Keratinocyte (primary cell): ENCODE measurements around the gene CDCP1. TPM values are rescaled to one million over a fixed set of nuclear protein-coding genes. Genes with fewer than 3 reads are reported as not detected.

Experiments
- DNase-seq: peaks from one replicate; pipeline ENCODE4 v3.0.0-alpha.2; 2011; ENCODE audit warnings: low read depth, missing footprints, low spot score
- FAIRE-seq: peaks from 2 replicates; lab custom pipeline; 2011; peaks lifted over from hg19 to GRCh38; lab: Jason Lieb, UNC
- H2AFZ ChIP-seq: 2 replicates; pipeline ENCODE4 v1.6.0; 2012; ENCODE audit warnings: low read length, control low read depth, inconsistent platforms; ENCODE audit not compliant: control insufficient read depth
- H3K27ac ChIP-seq: 2 replicates; pipeline ENCODE4 v1.5.1; 2011; ENCODE audit warnings: low read length; ENCODE audit not compliant: control insufficient read depth, insufficient read depth
- H3K27me3 ChIP-seq: 3 replicates; pipeline ENCODE4 v1.6.0; 2011; ENCODE audit warnings: low read length; ENCODE audit not compliant: control insufficient read depth, insufficient read depth; ENCODE audit errors: extremely low read depth
- H3K36me3 ChIP-seq, 2 experiments: 2 replicates in 1 of 2; 3 replicates in 1 of 2; pipeline ENCODE4 v1.5.1; 2011; ENCODE audit warnings: low read length in 2 of 2, mild to moderate bottlenecking in 1 of 2; ENCODE audit not compliant: control insufficient read depth in 2 of 2, insufficient read depth in 2 of 2; ENCODE audit errors: extremely low read depth in 1 of 2
- H3K4me1 ChIP-seq: 3 replicates; pipeline ENCODE4 v1.5.1; 2011; ENCODE audit warnings: low read length; ENCODE audit not compliant: control insufficient read depth, insufficient read depth; ENCODE audit errors: extremely low read depth
- H3K4me2 ChIP-seq: 3 replicates; pipeline ENCODE4 v1.6.0; 2011; ENCODE audit warnings: low read depth, low read length; ENCODE audit not compliant: control insufficient read depth, insufficient read depth; ENCODE audit errors: extremely low read depth
- H3K4me3 ChIP-seq, 3 experiments: fragments of 200-600 bp in 1 of 3; sonication (generic) in 1 of 3; 2 replicates in 2 of 3; 3 replicates in 1 of 3; pipeline ENCODE4 v1.5.1; 2011 to 2016; ENCODE audit warnings: low read length in 3 of 3, mild to moderate bottlenecking in 3 of 3, control low read depth in 2 of 3, inconsistent platforms in 1 of 3, low read depth in 1 of 3, mixed read lengths in 1 of 3, mixed run types in 1 of 3, moderate library complexity in 1 of 3; ENCODE audit not compliant: control insufficient read depth in 2 of 3, insufficient read depth in 2 of 3; ENCODE audit errors: extremely low read depth in 1 of 3
- H3K79me2 ChIP-seq: 2 replicates; pipeline ENCODE4 v1.6.0; 2012; ENCODE audit warnings: low read length; ENCODE audit not compliant: control insufficient read depth, insufficient read depth
- H3K9ac ChIP-seq: 3 replicates; pipeline ENCODE4 v1.6.0; 2011; ENCODE audit warnings: low read length; ENCODE audit not compliant: control insufficient read depth, insufficient read depth; ENCODE audit errors: extremely low read depth
- H3K9me1 ChIP-seq: 3 replicates; pipeline ENCODE4 v1.6.0; 2011; ENCODE audit warnings: low read length; ENCODE audit not compliant: control insufficient read depth, insufficient read depth; ENCODE audit errors: extremely low read depth
- H3K9me3 ChIP-seq: 2 replicates; pipeline ENCODE4 v1.5.1; 2012; ENCODE audit warnings: low read depth, low read length; ENCODE audit not compliant: control insufficient read depth
- H4K20me1 ChIP-seq: 3 replicates; pipeline ENCODE4 v1.6.0; 2011; ENCODE audit warnings: low read length; ENCODE audit not compliant: control insufficient read depth, insufficient read depth; ENCODE audit errors: extremely low read depth
- EZH2 ChIP-seq: IDR thresholded peaks from one replicate; pipeline ENCODE4 v1.6.1; 2012; ENCODE audit warnings: inconsistent platforms, mild to moderate bottlenecking, low read length, moderate library complexity
- dilution Hi-C: fragments of 300-500 bp; cut with MboI; formaldehyde crosslinking; loops from one replicate; pipeline ENCODE4 v1.7.0; 2020; ENCODE audit warnings: low sequenced_read_pairs; ENCODE audit not compliant: extremely low pct_ligation_motif_present
- polyA minus RNA-seq, 3 experiments: library from RNA; depleted of rRNA, polyadenylated mRNA; stranded (reverse); fragments of >200 nt; gene quantifications; 1 replicate in 1 of 3; 2 replicates in 1 of 3; 3 replicates in 1 of 3; pipeline ENCODE4 v1.2.3, GENCODE V29; 2011
- polyA plus RNA-seq, 5 experiments: library from polyadenylated mRNA; depleted of rRNA in 3 of 5; stranded (reverse) in 3 of 5; stranded (forward) in 1 of 5; unstranded in 1 of 5; fragments of >200 nt; gene quantifications; 1 replicate in 1 of 5; 2 replicates in 3 of 5; 3 replicates in 1 of 5; pipeline versions ENCODE4 v1.2.1 to v1.2.3, GENCODE V29; 2011 to 2012; ENCODE audit warnings: missing spikeins in 2 of 5, low read depth in 1 of 5, low replicate concordance in 1 of 5
- TF ChIP-seq, protein P1 (sequence below), 3 experiments: IDR thresholded peaks in 1 of 3; conservative IDR thresholded peaks in 1 of 3; optimal IDR thresholded peaks in 1 of 3; 2 replicates in 2 of 3; 3 replicates in 1 of 3; pipeline versions ENCODE3 to v1.5.1; 2011; ENCODE audit warnings: low read length in 3 of 3, mild to moderate bottlenecking in 3 of 3, moderate library complexity in 2 of 3, control low read depth in 1 of 3, inconsistent platforms in 1 of 3; ENCODE audit not compliant: insufficient read depth in 2 of 3; ENCODE audit errors: extremely low read depth in 1 of 3

Gene CDCP1, protein sequence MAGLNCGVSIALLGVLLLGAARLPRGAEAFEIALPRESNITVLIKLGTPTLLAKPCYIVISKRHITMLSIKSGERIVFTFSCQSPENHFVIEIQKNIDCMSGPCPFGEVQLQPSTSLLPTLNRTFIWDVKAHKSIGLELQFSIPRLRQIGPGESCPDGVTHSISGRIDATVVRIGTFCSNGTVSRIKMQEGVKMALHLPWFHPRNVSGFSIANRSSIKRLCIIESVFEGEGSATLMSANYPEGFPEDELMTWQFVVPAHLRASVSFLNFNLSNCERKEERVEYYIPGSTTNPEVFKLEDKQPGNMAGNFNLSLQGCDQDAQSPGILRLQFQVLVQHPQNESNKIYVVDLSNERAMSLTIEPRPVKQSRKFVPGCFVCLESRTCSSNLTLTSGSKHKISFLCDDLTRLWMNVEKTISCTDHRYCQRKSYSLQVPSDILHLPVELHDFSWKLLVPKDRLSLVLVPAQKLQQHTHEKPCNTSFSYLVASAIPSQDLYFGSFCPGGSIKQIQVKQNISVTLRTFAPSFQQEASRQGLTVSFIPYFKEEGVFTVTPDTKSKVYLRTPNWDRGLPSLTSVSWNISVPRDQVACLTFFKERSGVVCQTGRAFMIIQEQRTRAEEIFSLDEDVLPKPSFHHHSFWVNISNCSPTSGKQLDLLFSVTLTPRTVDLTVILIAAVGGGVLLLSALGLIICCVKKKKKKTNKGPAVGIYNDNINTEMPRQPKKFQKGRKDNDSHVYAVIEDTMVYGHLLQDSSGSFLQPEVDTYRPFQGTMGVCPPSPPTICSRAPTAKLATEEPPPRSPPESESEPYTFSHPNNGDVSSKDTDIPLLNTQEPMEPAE
- polyA plus RNA-seq (71.0 to 171 TPM (median 85.8 TPM) in 3 replicates), polyA minus RNA-seq (124 to 419 TPM (median 165 TPM) in 3 replicates)
- 25.6 TPM for polyA plus RNA-seq (2011; ENCODE audit: low read depth)
- 94.9 and 114 TPM in 2 replicates for polyA plus RNA-seq (2011; cell fraction: cytosol; rRNA removed)
- polyA plus RNA-seq (2011; cell fraction: nucleus; rRNA removed) = 289 and 310 TPM in 2 replicates
- 62.4 and 123 TPM in 2 replicates for polyA plus RNA-seq (2012; ENCODE audit: low replicate concordance)
- 129 TPM for polyA minus RNA-seq (2011; cell fraction: cytosol; rRNA and poly(A)+ RNA removed)
- 264 and 415 TPM in 2 replicates for polyA minus RNA-seq (2011; cell fraction: nucleus; rRNA and poly(A)+ RNA removed)

DNA sequence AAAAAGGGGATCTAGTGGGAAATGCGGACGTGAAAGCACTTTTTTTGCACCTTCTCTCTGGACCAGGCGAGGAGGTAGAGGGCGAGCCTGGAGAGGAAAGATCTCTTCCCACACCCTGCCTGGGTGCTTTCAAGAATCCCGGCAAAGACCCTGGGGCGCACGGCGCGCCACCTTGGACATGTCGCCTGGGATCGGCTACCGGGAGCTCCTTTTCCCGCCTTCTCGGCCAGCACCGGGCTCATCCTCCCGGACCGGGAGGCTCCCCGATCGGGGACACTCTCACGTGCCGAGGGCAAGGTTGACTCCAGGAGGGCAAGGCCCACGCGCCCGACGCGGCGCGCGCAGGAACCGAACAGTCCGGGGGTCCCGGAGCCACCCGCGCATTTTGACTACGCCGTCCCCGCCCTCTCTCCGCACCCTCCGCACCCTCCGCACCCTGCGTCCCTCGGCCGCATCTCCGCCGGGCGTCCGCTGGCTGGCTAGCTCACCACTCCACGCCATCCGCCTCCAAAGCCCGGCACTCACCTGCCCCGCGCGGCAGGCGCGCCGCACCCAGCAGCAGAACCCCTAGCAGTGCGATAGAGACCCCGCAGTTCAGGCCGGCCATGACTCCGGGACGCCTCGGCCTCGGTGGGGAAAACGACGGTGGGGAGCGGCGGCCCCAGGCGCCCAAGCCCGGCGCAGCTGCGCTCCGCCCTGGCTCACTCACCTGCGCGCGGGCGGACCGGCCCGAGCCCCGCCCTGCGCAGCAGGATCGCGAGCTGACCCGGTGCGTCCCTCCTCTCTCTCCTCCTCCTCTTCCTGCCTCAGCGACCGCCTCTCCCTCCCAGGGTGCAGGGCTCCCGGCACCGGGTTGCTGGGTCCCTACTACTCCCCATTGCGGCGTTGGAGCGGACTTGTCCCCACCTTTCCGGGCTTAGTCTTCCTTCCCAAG, at the start of gene CDCP1:
Gene CDCP1, minus strand, starts transcription at position 698 of the 934 bp plus-strand sequence. Its CDS starts 91 bp downstream, at position 607.
- Histone ChIP-seq H2AFZ (peak within 1 kb of the TSS; percentile 57), H3K36me3 (peaks cover 0 to 7% of the 10 kb centered on the region in 2 experiments), H4K20me1 (no peaks in the 10 kb centered on the region), H3K4me2 (peak within 1 kb of the TSS; percentile 84), H3K79me2 (peaks cover 52% of the 10 kb centered on the region), H3K9me1 (no peaks in the 10 kb centered on the region), H3K9me3 (no peaks in the 10 kb centered on the region), H3K4me3 (peak within 1 kb of the TSS; percentile 83 to 91 (median 88)), H3K4me1 (peaks cover 34% of the 10 kb centered on the region), H3K9ac (peak within 1 kb of the TSS; percentile 94), H3K27me3 (no peaks in the 10 kb centered on the region), H3K27ac (peak within 1 kb of the TSS; percentile 92)
- FAIRE-seq = no peak
- dilution Hi-C loops = no loop called here
- TF ChIP-seq, protein P1, sequence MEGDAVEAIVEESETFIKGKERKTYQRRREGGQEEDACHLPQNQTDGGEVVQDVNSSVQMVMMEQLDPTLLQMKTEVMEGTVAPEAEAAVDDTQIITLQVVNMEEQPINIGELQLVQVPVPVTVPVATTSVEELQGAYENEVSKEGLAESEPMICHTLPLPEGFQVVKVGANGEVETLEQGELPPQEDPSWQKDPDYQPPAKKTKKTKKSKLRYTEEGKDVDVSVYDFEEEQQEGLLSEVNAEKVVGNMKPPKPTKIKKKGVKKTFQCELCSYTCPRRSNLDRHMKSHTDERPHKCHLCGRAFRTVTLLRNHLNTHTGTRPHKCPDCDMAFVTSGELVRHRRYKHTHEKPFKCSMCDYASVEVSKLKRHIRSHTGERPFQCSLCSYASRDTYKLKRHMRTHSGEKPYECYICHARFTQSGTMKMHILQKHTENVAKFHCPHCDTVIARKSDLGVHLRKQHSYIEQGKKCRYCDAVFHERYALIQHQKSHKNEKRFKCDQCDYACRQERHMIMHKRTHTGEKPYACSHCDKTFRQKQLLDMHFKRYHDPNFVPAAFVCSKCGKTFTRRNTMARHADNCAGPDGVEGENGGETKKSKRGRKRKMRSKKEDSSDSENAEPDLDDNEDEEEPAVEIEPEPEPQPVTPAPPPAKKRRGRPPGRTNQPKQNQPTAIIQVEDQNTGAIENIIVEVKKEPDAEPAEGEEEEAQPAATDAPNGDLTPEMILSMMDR (optimal IDR thresholded peaks at IDR 0.05 in 1 of 3, IDR thresholded peaks at IDR 0.05 in 1 of 3, conservative IDR thresholded peaks at IDR 0.05 in 1 of 3; ENCODE audit: extremely low read depth in 1 of 3, insufficient read depth in 2 of 3, low read length in 3 of 3) = no peak
- TF ChIP-seq EZH2 = no peak
- no peak for DNase-seq

DNA sequence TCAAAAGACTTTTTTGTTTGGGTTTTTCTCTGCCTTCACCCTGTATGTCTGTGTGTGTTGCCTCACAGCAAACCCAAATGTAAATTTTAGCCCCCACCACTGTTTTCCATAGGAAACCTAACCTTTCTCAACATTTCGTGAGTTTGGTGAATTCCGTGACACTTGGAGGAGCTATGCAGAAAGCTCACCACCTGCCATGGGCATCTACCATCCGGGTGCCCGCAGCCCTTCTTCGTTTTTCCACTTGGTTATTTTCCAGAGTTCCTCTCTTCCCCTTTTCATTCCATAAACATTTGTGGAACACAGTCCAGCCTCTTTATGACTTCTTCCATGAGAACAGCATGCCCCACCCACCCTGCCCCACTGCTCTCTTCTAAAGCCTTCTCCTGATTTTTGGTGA, 48.6 kb upstream of the CDCP1 start:
- H3K9ac ChIP-seq = no peak overlapping the region
- TF ChIP-seq EZH2 = no peak
- TF ChIP-seq, protein P1 (optimal IDR thresholded peaks at IDR 0.05 in 1 of 3, IDR thresholded peaks at IDR 0.05 in 1 of 3, conservative IDR thresholded peaks at IDR 0.05 in 1 of 3; ENCODE audit: extremely low read depth in 1 of 3, insufficient read depth in 2 of 3, low read length in 3 of 3) = no peak
- no peak for FAIRE-seq
- H3K9me3 ChIP-seq = no peaks in the 10 kb centered on the region
- no peak overlapping the region for H3K4me3 ChIP-seq
- peaks cover 13% of the 10 kb centered on the region for H3K4me1 ChIP-seq
- DNase-seq = no peak
- H3K9me1 ChIP-seq = no peaks in the 10 kb centered on the region
- no peak overlapping the region for H3K4me2 ChIP-seq
- no peaks in the 10 kb centered on the region for H3K79me2 ChIP-seq
- dilution Hi-C loops = no loop called here
- no peaks in the 10 kb centered on the region for H3K36me3 ChIP-seq
- no peak overlapping the region for H3K27ac ChIP-seq
- H4K20me1 ChIP-seq = no peaks in the 10 kb centered on the region
- H2AFZ ChIP-seq = no peak overlapping the region
- H3K27me3 ChIP-seq = no peaks in the 10 kb centered on the region
